ENCODE data around the gene PIEZO2.

- TF ChIP-seq POLR2AphosphoS5 (IDR thresholded peaks at IDR 0.05) (no peak), CTCF (IDR thresholded peaks at IDR 0.05) (no peak), POLR2A (IDR thresholded peaks at IDR 0.05) (no peak)
These were observed 105.7 kb downstream of the PIEZO2 start for GRCh38 chr18:11043694-11044093.

Measured in upper lobe of left lung (tissue), 4 donors.